Nephron progenitor cell (in vitro differentiated cells): ENCODE results near the gene ZSCAN26.
"Not testable (repeated sequence)": the region's sequence is repeated elsewhere in the genome, so short reads cannot be mapped to it uniquely, and the experiment has no call there.

ENCODE experiments used
- DNase-seq: peaks from one replicate; pipeline ENCODE4 v3.0.0; 2021
- H3K27ac Mint-ChIP-seq: 2 replicates; pipeline ENCODE4 v1.8.0; 2021; ENCODE audit warnings: mild to moderate bottlenecking, moderate library complexity, mixed read lengths
- H3K27me3 Mint-ChIP-seq: 2 replicates; pipeline ENCODE4 v1.8.0; 2021; ENCODE audit warnings: mild to moderate bottlenecking, low read depth, mixed read lengths; ENCODE audit not compliant: poor library complexity
- H3K36me3 Mint-ChIP-seq: 2 replicates; pipeline ENCODE4 v1.8.0; 2021; ENCODE audit warnings: low read depth, mixed read lengths
- H3K4me1 Mint-ChIP-seq: 2 replicates; pipeline ENCODE4 v1.8.0; 2021; ENCODE audit warnings: mixed read lengths
- H3K4me3 Mint-ChIP-seq: 2 replicates; pipeline ENCODE4 v1.8.0; 2021; ENCODE audit warnings: mild to moderate bottlenecking, moderate library complexity, mixed read lengths
- H3K9me3 Mint-ChIP-seq: 2 replicates; pipeline ENCODE4 v1.8.0; 2021; ENCODE audit warnings: mild to moderate bottlenecking, moderate library complexity, mixed read lengths
- CTCF ChIP-seq: fragments of 200-600 bp; sonication (generic); IDR thresholded peaks from 2 replicates; pipeline ENCODE4 v1.5.0; 2021; ENCODE audit warnings: antibody characterized with exemption

The ZSCAN26 gene

GRCh38 chr6:28296520-28297060, 29.6 kb downstream of the ZSCAN26 start:
- Mint-ChIP-seq H3K4me1 (no peaks in the 10 kb centered on the region), H3K9me3 (peaks cover 5% of the 10 kb centered on the region)

GRCh38 chr6:28303570-28303969, 36.6 kb downstream of the ZSCAN26 start:
- Mint-ChIP-seq H3K4me3 (no peak overlapping the region), H3K27me3 (no peaks in the 10 kb centered on the region), H3K9me3 (peaks cover 29% of the 10 kb centered on the region), H3K27ac (no peak overlapping the region), H3K4me1 (no peaks in the 10 kb centered on the region), H3K36me3 (peaks cover 70% of the 10 kb centered on the region)
- TF ChIP-seq CTCF, result no peak
- no peak for DNase-seq

More at GRCh38 chr6:28296520-28297060, 29.6 kb downstream of the ZSCAN26 start:
- peaks cover 2% of the 10 kb centered on the region for H3K27me3 Mint-ChIP-seq
- H3K4me3 Mint-ChIP-seq, result no peak overlapping the region
- no peak overlapping the region for H3K27ac Mint-ChIP-seq
- DNase-seq, result no peak
- no peak for TF ChIP-seq CTCF
- peaks cover 71% of the 10 kb centered on the region for H3K36me3 Mint-ChIP-seq

GRCh38 chr6:28306363-28306762, 39.4 kb downstream of the ZSCAN26 start:
- H3K27me3 Mint-ChIP-seq, H3K4me1 Mint-ChIP-seq, DNase-seq, H3K27ac Mint-ChIP-seq, H3K4me3 Mint-ChIP-seq: not testable (repeated sequence)
- Mint-ChIP-seq H3K9me3 (peaks cover 47% of the 10 kb centered on the region), H3K36me3 (peaks cover 77% of the 10 kb centered on the region)

GRCh38 chr6:28311139-28311823, 44.3 kb downstream of the ZSCAN26 start:
- H3K27me3 Mint-ChIP-seq, result no peaks in the 10 kb centered on the region
- H3K36me3 Mint-ChIP-seq, result peaks cover 59% of the 10 kb centered on the region
- no peak for TF ChIP-seq CTCF
- peak overlapping the region; percentile 78 for H3K27ac Mint-ChIP-seq
- H3K4me3 Mint-ChIP-seq, result no peak overlapping the region
- DNase-seq, result no peak
- H3K4me1 Mint-ChIP-seq, result peaks cover 10% of the 10 kb centered on the region
- peaks cover 41% of the 10 kb centered on the region for H3K9me3 Mint-ChIP-seq

- Mint-ChIP-seq H3K27ac (no peak overlapping the region), H3K9me3 (peaks cover 25% of the 10 kb centered on the region), H3K27me3 (peaks cover 1% of the 10 kb centered on the region), H3K4me1 (peaks cover 10% of the 10 kb centered on the region), H3K4me3 (no peak overlapping the region), H3K36me3 (peaks cover 45% of the 10 kb centered on the region)
- no peak for TF ChIP-seq CTCF
- DNase-seq, result no peak
Observed at GRCh38 chr6:28312939-28313338, 46.0 kb downstream of the ZSCAN26 start.

- no peak for DNase-seq
- no peak for TF ChIP-seq CTCF
- Mint-ChIP-seq H3K27ac (no peak overlapping the region), H3K36me3 (peaks cover 18% of the 10 kb centered on the region), H3K27me3 (peaks cover 3% of the 10 kb centered on the region), H3K4me3 (no peak overlapping the region), H3K4me1 (peaks cover 10% of the 10 kb centered on the region), H3K9me3 (peaks cover 5% of the 10 kb centered on the region)
Observed at GRCh38 chr6:28315628-28316027, 48.7 kb downstream of the ZSCAN26 start.

- H3K4me3 Mint-ChIP-seq, DNase-seq, H3K27ac Mint-ChIP-seq, H3K4me1 Mint-ChIP-seq, H3K36me3 Mint-ChIP-seq: not testable (repeated sequence)
- Mint-ChIP-seq H3K27me3 (peaks cover 12% of the 10 kb centered on the region), H3K9me3 (peaks cover 12% of the 10 kb centered on the region)
Observed at GRCh38 chr6:28317866-28318265, 50.9 kb downstream of the ZSCAN26 start.
